Activated gamma-delta T cell treated with Interleukin-2 at 50 U/mL for 16 hours (primary cell): ENCODE data around the gene EEIG2.

Source experiments
- DNase-seq: peaks from one replicate; pipeline ENCODE4 v3.0.0-alpha.2; 2020

Gene EEIG2

DNA sequence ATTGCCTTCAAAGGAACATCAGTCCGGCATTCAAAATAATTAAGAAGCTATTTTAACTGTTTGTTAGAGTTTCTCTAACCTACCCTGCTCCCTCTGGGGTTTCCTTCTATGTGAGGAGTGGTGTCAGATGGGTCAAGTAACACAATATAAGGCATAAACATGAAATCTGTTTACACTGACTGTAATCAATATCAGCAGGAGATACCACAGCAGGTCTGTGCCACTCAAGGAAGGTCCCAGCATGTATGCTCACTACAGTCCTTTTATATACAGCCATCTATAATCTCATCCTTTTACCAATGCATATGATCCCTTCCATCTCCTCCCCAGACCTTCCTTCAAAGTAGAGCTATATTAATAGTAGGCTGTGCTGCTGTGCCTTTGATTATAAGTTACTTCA lies 25.4 kb downstream of the EEIG2 start:
- DNase-seq, result no peak

GRCh38 chr1:108590441-108590840 lies 30.5 kb downstream of the EEIG2 start:
- no peak for DNase-seq

- no peak for DNase-seq
Observed at GRCh38 chr1:108590957-108591356, 31.1 kb downstream of the EEIG2 start.

DNA sequence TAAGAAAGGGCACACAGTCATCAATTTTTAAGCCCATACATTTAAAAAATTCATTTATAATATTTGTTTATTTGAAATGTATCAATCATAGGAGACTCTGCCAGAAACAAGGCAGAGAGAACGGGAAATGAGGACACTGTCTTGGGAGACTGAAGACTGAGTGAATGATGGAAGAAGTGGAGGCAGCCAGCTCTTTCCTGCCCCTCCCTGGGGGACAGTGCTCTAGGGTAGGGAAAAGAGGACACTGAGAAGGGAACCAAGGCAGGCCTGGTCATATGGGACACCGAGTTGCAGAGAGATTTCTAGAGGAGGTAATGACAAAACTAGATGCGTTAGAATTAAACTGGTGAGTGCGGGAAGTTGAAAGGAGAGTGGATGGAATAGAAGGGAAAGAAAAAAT lies 31.6 kb downstream of the EEIG2 start:
- DNase-seq, result no peak

DNA sequence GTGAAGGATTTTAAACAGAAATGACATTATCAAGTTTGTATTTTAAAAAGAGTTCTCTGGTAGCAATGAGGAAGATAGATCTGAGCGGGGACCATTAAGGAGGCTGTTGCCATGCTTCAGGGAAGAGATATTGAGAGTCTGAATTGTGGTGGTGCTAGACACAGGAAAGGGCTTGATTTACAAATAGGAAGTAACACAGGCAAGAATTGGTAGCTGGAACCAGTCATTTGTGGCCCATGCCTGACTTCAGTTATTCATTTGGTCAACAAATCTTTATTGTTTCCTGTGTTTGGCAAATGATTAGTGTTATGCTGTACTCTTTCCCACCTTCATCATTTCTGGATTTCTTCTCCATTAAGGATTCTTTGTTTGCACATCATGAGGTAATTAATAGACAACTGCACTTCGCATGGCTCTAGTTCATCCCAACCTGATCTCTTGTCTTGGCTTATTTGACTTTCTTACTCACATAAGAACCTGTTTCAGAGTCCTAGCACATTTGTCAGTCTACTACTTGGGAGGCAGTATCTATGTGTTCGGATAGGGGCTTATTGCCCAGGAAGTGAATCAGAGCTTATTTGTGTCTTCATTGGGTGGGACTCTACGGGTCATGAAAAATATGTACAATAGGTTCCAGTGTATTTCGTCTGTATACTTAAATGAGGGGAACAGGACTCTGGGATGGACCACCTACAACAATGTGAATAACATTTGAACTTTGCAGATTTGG lies 32.3 kb downstream of the EEIG2 start:
- no peak for DNase-seq

GRCh38 chr1:108593448-108593847 lies 33.5 kb downstream of the EEIG2 start:
- DNase-seq, result no peak

DNA sequence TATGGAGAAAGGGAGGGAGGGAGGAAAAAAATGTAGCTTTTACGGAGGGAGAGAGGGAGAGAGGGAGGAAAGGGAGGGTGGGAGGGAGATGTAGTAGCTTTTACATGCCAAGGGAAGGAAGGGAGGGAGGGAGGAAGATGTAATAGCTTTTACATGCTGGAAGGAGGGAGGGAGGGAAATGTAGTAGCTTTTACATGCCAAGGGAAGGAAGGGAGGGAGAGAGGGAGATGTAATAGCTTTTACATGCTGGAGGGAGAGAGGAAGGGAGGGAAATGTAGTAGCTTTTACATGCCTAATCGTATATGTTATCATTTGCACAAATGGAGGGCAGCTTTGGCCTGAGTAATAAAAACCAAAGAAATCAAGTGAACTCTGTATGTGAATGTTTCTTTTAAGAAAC lies 35.6 kb downstream of the EEIG2 start:
- DNase-seq, result no peak

GRCh38 chr1:108597041-108597440 lies 37.1 kb downstream of the EEIG2 start:
- DNase-seq, result no peak

DNA sequence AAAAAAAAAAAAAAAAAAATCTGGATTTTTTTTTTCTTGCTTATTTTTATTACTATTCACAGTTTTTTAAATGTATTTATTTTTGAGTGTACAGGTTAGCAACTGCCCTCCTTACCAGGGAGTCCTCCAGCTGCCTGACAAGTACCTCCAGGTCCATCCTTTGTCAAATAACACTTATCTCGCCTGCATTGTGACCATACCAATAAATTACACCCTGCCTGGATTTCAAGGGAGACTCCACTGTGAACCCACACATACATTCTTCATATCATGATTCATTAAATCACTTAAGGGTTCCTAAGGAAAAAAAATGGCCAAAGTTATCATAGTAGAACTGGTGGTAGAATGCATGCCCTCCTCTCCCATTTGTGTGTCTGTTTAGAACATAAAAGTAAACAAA lies 38.4 kb downstream of the EEIG2 start:
- no peak for DNase-seq

DNA sequence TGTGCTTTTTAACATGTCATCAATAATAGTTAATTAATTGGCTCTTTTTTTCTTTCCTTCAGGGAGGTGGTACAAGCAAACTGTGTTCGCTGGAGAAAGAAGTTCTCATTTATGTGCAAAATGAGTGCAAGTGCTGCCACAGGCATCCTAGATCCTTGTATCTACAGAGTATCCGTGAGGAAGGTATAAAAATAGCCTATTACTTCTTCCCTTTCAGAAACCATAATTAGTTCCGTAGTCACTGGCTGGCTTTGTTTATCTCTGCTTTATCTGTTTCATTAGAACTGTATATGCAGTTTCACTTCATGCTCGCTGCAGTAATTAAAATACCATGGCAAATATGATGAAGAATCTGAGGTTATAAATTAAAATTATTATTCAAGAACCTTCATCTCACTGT lies 40.6 kb downstream of the EEIG2 start:
- DNase-seq, result no peak

- DNase-seq, result no peak
Observed at GRCh38 chr1:108601708-108602410, 42.0 kb downstream of the EEIG2 start.

DNA sequence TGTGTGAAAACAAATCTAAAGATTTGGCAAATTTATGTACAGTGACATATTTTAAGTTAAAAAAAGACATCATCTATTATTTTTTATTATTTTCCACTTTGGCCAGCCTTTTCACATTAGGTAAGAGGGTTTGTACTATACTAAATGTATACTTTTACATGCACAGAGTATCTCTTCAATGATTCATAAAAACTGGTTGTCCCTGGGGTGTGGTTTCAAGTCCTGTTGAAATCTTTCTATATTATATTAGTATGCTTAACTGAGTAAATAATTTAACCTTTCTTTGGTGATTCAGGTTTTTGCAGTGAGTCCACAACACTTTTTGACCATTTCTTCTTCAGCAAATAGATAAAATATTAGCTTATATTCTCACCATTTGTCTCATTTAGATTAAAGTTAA lies 45.7 kb downstream of the EEIG2 start:
- no peak for DNase-seq

DNA sequence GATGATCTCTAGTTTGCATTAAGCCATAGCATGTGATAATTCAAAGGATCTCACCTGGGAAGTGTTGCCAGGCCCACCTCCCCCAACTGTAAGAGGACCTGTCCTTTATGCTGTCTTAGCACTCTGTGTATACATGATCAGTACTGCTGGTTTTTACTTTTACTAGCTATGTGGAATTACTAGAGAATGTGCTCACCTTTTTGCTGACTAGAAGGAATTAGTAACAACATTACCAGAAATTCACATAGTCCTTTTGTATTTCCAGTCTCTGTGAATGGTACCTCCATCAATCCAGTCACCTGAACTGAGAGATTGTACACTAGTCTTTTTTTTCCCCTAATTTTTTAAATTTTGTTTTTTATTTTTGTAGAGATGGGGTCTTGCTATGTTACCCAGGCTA lies 46.6 kb downstream of the EEIG2 start:
- no peak for DNase-seq

DNA sequence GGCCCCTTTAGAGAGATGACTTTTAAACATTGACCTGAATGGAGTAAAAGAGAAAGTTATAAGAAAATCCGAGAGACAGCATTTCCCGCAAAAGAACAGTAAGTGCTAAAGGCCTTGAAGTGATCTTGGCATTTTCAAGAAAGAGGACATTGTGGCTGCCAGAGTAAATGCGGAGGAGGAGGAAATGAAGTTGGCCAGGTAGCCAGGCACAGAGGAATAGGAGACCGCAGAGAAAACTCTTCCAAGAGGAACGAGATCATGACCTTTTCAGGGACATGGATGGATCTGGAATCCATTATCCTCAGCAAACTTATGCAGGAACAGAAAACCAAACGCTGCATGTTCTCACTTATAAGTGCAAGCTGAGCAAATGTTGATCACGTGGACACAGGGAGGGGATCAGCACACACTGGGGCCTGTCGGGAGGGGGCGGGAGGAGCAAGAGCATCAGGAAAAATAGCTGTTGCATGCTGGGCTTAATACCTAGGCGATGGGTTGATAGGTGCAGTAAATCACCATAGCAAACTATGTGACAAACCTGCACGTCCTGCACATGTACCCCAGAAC lies 49.7 kb downstream of the EEIG2 start:
- no peak for DNase-seq
